Posterior cingulate gyrus (tissue), 11 donors: ENCODE data around the gene NOS2.
"Not testable (repeated sequence)": the region's sequence is repeated elsewhere in the genome, so short reads cannot be mapped to it uniquely, and the experiment has no call there.

Source experiments
- DNase-seq, 10 donors: peaks; one replicate each; pipeline versions ENCODE4 v3.0.0 to v3.0.0-alpha.2; 2020 to 2021; ENCODE audit warnings: mixed read lengths in 3 of 10
- intact Hi-C: fragments of 100-400 bp; cut with DNase I; formaldehyde crosslinking; loops from one replicate; pipeline ENCODE4 v1.15.1; 2023

Gene NOS2

DNA sequence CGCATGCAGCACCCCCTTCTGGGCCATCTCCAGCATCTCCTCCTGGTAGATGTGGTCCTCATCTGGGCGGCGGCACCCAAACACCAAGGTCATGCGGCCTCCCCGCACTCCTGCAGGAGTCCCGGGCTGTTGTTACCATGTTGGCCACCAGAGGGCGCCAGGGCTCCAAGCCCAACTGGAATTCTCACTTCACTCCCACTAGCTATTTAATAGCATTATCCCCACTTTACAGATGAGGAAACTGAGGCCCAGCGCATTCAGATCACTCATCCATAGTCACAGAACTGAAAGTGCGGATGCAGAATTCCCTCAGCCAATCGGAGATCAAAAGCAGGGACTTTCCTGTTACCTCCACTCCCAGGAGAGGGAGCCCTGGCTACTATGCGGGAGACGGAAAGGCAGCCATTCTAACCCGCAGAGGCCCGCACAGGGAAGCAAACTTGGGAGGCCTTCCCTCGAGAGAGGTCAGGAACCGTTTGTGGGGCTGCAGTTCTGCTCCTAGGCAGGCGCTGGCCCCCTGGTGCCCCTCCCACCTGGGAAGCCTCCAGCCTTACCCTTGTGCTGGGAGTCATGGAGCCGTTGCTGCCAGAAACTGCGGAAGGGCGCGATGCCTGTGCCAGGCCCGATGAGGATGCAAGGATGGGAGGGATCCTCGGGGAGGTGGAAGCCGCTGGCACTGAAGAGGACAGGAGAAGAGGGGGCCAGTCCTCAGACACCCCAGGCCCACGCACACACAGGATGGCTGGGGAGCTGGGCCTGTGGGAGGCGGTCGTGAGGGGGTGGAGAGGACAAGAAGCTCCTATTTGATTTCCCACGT lies 40.1 kb downstream of the NOS2 start:
- intact Hi-C loops, result loop anchor here (1.0 to 5.0 kb wide), 3 partner anchors 105 to 492 kb away; no protein-coding TSS in a partner anchor
- peak; percentile 47 to 93 (median 74) for DNase-seq

DNA sequence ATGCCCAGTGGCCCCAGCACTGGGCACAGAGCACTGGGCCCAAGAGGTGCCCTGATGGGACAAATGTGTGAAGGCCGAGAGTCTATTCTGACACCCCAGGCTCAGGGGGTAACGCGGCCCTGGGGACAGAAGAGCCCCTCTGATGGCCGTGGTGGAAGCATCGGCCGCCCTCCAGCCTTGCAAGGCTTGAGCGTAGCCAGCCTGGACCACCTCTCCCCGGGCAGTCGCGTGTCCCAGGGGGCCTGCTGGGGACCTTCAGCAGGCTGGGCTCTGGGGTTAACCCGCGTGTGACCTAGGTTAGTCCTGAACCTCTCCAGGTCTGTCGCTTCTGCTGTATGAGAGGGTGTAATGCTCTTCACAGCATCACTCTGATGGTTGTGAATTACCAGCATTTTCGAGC lies 40.8 kb downstream of the NOS2 start:
- intact Hi-C loops, result loop anchor here (10.0 kb wide), 1 partner anchor 155 kb away; no protein-coding TSS in a partner anchor

DNA sequence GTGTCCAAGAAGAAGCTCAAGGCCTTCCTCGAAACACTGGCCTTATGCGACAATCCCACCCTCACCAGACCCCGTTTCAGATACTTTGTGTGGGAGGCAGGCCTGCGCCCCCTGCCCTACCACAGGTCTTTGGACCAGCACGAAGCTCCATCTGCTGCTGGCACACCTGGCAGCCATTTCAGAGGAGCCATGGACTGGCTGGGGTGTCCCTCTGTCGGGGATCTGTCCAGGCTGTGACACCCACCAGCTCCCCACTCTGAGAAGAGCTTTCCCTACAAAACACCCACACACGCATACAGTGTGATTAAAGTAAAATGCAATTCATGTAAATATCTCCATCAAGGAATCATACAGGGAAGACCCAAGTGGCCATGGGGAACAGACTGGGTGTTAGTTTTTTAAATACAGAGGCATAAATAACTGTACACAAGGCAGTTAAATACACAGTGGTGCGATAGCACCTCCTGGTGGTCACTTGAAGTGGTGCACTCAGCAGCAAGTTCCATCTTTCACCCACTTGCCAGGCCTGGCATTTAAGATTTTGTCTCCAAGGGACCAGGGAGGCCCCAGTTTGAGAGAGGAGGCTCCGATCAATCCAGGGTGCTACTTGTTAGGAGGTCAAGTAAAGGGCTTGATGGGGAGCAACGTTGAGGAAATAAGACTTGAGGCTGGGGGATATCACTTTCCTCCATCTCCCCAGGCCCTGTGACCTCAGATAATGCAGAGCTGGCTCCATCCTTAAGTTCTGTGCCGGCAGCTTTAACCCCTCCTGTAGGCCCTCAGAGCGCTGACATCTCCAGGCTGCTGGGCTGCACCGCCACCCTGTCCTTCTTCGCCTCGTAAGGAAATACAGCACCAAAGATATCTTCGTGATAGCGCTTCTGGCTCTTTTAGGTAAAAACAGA lies 43.6 kb downstream of the NOS2 start:
- peak in 9 of 10 donors; percentile 40 to 92 (median 70) for DNase-seq
- intact Hi-C loops, result loop anchor here (10.0 kb wide), 1 partner anchor 152 kb away; no protein-coding TSS in a partner anchor

More for the DNA sequence above, 40.8 kb downstream of the NOS2 start:
- DNase-seq, result peak in 2 of 10 donors; percentile 45 to 58

DNA sequence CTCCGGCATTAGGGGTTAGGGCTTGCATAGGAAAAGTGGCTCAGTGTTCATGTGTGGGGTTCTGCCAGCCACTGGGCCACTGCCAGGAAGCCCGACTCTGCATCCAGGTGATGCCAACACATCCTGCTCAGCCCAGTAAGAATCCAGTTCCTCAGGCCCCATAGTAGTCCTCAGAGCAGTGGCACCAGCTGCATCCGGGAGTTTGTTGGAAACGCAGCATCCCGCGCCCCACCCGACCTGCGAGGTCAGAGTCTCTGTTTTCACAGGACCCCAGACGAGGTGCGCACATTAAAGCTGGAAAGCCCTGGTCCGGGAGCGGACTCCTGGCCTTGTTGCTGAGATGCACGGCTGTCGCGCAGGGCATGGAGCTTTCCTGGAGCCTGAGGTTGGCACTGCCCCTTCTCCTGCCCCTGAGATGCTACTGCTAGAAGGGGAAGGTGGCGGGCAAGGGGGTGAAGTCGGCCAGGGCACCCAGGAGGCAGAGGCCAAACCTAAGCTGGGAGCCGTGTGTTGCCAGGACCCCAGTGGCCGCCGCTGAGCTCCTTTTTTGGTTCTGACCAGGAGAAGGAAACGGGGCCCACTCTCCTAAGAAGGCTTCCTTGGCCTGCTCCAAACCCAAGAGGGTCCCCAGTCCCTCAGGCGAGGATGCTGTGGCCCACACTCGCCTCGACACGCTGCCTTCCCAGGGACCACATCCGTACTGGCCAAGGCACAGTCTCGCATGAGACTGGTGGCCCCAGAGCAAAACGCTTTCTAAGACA lies 44.4 kb downstream of the NOS2 start:
- intact Hi-C loops, result loop anchor here (10.0 kb wide), 1 partner anchor 151 kb away; no protein-coding TSS in a partner anchor
- DNase-seq, result peak in 1 of 10 donors; percentile 79

DNA sequence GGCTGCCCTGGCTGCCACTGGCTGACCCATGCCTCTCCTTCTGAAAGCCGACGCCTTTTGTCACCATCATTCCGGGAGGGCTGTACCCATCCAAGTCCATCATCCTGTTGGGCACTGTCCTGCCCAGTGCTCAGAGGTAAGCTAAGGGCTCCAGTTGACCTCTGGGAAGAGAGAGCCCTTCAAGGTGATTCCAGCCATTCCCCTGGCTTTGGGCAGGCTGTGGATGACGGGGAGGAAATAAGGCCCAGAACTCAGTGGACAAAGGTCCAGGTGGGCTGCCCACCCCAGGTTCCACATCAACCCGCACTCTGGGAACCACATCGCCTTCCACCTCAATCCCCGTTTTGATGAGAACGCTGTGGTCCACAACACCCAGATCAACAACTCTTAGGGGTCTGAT lies 45.8 kb downstream of the NOS2 start:
- no peak for DNase-seq
- intact Hi-C loops, result loop anchor here (10.0 kb wide), 1 partner anchor 150 kb away; no protein-coding TSS in a partner anchor

DNA sequence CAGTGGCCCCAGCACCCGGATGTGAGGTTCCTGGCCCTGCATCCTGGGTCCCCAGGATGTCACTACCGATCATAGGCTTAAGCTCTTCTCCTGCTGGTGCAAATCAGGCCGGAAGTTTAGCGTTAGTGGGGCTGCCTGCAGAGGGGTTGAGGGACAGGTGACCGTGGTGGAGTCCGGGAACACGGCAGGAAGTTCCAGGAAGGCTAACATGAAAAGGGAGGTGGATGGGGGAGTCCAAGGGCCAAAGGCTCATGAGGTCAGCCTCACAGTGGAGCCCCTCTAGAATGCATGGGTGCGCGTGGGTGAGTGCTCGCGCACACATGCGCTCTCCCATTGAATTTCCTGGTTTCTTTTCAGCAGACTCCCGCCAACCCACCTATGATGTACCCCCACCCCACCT lies 46.6 kb downstream of the NOS2 start:
- intact Hi-C loops, result loop anchor here (10.0 kb wide), 1 partner anchor 149 kb away; no protein-coding TSS in a partner anchor
- DNase-seq, result peak in 1 of 10 donors; percentile 42

DNA sequence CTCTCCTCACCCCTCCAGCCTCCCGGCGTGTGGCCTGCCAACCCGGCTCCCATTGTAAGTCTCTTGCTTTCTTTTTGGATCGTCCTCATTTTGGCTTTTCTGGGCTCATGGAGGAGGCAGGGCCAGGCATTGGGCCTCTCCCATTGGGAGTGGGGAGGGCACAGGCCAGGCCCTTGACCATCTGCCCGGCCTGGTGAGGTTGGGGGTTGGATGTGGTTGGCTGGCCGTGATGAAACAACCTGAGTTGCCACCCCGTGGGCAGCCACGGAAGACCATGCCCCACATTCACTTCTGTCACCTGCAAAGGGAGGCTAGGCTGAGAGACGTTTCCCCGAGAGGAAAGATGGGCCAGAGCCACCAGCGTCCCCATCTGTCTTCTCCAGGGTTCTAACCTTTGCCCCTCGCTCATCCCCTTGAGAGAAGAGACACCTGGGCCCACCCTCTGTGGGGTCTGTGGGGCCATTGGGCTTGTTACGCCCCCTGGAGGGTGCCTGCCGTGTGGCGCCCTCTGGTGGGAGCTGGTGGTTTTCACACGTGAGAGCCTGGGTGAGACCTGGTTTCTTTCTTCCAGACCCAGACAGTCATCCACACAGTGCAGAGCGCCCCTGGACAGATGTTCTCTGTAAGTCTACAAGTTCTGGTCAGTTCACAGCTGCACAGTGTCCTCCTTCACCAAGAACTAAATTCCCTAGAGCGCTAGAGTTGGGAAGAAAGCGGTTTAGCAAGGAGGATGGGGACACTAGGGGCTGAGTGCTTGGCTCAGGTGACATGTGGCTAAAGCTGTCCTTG lies 47.3 kb downstream of the NOS2 start:
- peak in 1 of 10 donors; percentile 30 for DNase-seq
- intact Hi-C loops, result loop anchor here (10.0 kb wide), 1 partner anchor 148 kb away; no protein-coding TSS in a partner anchor

DNA sequence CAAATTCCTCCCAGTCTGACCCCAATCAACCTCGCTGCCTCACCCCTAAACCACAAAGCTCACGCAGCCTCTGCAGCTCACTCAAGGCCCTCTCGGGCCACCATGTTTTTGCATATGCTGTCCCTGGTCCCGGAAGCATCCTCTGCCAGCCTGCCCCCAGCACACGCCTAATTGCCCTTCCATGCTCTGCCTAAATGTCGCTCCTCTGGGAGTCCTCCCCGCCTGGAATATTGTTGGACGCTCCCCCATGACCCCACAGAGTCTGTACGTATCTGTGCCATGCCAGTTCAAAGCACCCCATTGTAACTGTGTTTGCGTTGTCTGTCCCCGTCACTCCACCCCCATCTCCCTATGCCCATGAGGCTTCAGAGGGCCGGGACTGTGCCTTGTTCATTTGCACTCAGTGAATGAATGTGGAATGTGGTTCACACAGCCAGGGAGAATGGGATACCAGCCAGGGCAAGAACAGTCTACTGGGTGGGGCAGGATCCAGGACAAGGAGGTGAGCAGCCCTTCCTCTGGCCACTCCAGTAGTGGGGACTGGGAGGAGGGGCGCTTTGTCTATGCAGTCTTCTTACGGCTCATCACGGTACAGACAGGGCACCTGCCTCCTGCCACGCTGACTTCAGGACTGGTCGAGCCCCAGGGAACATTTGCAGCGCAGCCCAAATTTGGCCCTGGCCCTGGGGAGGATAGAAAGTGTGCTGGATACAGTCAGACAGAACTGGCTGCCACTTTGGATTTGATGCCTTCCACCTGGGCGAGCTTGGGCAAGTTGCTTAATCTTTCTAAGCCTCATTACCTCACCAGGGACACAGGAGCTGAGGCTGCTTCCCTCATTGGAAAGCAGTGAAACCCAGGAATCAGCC lies 48.5 kb downstream of the NOS2 start:
- peak in 1 of 10 donors; percentile 72 for DNase-seq
- intact Hi-C loops, result loop anchor here (10.0 kb wide), 1 partner anchor 147 kb away; no protein-coding TSS in a partner anchor

DNA sequence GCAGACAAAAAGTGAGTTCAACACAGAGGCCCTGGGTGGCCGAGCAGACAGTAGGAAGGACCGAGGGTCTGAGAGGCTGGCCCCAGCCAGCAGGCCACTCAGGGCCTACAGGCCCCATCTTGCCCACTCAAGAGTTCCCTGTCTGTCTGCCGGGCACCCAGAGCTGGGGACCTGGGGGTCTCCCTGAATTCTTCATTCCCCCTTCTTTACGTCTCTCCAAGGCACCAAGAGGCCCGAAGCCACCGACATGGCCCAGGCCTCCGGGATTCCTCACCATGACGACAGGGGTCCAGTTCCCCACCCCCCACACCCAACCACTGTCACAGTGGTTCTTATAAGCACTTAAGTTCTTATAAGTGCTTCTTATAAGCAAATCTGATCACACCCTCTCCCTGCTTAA lies 49.2 kb downstream of the NOS2 start:
- no peak for DNase-seq
- intact Hi-C loops, result loop anchor here (10.0 kb wide), 1 partner anchor 146 kb away; no protein-coding TSS in a partner anchor

DNA sequence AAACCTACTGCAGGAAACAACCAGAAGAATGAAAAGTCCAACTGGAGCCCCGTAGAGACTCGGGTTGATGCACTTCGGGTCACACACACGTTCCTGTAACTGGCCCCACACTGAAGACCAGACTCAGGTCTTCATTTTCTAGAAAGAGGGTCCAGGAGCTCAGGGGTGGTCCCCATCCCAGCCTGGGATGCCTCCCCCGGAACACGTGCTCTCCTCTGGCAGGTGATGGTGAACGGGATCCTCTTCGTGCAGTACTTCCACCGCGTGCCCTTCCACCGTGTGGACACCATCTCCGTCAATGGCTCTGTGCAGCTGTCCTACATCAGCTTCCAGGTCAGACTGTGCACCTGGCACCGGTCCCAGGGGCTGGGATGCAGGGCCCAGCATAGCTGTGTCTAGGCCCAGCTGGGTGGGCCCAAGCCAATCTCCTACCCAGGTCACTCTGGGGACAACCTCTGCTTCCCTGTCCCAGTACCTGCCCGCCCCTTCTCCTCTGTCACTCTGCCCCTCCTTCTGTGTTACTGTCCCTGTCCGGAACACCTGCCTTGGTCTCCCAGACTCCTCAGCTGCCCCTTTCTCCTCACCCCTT lies 50.7 kb downstream of the NOS2 start:
- intact Hi-C loops, result loop anchor here (10.0 kb wide), 1 partner anchor 145 kb away; no protein-coding TSS in a partner anchor

DNA sequence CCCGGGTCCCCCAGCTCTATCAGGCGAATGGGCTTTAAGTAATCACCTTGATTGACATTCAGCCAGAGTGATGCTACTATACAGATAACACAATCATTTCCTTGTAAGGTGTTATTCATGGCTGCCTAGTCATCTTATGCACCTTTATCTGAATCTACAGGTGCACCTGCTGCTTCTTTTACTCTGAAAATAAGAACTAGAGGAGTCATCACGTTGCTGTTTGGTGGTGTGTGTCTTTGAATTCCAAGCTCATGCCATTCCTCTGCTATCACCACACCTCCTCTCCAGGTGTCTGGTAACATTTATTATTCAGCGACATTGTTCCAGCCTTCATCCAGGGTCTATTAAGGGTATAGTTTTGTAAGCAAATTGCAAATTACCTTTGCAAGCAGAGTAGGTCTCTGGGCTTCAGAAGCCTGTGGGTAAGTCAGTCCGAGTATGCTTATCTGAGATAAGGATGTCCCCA lies 51.9 kb downstream of the NOS2 start:
- no peak for DNase-seq
- intact Hi-C loops, result no loop called here

More for the DNA sequence above, 50.7 kb downstream of the NOS2 start:
- DNase-seq, result peak in 1 of 10 donors; percentile 50

DNA sequence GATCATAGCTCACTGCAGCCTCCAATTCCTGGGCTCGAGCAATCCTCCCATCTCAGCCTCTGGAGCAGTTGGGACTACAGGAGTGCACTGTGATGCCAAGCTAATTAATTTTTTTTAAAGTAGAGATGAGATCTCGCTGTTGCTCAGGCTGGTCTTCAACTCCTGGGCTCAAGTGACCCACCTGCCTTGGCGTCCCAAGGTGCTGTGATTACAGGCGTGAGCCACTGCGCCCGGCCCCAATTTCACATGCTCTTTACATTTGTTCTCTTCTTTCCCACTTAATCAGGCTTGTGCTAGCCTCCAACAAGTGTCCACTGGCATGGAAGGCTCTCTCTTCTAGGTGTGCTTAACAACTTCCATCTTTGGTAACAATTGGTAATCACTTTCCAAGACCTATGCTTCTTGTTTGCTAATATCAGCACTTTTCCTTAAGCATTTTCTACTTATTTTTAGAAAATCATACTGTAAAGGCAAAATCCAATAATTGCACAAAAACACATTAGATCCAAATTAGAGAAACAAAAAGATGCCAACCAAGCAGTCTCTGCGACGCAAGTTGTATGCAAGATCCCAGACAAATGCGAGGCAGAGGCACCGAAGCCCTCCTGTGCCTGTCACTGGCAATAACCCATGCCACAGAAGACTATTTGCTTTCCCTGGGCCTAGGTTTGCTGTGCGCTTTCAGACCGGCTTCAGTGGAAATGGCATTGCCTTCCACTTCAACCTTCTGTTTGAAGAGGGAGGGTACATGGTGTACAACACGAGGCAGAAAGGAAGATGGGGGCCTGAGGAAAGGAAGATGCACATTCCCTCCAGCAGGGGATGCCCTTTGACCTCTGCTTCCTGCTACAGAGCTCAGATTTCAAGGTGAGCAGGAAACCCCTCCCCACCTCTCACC lies 52.6 kb downstream of the NOS2 start:
- intact Hi-C loops, result no loop called here
- DNase-seq, result peak in 1 of 10 donors; percentile 59

DNA sequence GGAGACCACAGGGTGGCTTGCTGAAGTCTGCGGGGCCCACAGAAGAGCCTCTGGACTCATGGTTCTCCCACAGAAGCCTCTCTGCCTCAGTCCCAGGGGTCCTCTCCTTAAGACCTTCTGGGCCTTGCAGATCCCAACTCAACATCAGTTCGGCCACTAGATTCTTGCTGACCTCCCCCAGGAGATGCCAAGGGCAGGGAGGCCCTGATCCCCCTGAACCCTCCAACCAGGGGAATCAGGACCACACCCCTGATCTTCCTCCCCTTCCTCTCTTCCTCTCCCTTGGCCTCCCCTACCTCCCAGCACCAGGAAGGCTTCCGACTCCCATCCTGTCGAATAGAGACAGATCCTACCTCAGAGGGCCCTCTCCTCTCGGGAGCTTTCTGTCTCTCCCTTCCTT lies 53.4 kb downstream of the NOS2 start:
- no peak for DNase-seq
- intact Hi-C loops, result no loop called here

DNA sequence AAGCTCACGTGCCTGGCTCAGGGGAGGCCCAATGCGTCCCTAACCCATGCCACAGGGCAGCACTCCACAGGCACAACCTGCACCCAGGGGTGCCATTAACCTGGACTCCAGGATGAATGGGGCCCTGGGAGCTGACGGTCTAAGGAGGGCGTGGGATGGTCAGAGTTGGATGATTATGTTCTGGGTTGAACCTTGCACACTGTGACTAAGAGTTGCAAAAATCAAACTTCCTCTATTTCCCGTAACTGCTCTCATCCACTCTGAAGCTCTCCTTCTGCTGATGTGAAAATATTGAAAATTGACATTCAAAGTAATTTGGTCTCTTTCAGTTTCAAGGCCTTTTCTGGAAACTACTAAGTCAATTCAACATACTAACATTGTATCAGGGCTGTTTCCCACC lies 54.0 kb downstream of the NOS2 start:
- intact Hi-C loops, DNase-seq: not testable (repeated sequence)

DNA sequence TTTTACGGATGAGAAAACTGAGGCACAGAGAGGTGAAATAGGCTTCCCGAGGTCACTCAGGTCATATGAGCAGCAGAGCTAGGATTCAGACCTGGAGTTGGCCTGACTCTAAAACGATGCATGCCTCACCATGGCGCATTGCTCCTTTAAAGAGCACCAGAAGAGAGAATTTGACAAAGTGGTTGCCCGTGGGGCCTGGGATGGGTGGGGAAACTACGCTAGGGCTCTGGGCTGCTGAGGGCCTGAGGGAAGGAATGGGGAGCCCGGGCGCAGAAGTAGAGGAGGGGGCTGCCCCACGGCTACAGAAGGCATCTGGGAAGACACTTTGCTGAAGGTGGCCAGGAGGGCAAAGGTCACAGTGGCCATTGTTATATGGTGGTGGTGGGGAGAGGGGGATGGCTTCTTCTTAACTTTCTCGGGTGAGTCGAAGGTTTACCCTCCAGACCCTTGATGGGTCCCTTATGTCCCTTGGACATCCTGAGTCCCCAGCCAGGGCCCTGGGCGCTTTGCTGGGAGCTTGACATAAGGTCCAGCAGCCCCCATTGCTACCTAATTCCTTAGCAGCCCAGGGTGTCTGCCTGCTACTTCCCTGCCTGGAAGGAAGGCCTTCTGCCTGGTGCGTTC lies 55.0 kb downstream of the NOS2 start:
- DNase-seq, intact Hi-C loops: not testable (repeated sequence)

DNA sequence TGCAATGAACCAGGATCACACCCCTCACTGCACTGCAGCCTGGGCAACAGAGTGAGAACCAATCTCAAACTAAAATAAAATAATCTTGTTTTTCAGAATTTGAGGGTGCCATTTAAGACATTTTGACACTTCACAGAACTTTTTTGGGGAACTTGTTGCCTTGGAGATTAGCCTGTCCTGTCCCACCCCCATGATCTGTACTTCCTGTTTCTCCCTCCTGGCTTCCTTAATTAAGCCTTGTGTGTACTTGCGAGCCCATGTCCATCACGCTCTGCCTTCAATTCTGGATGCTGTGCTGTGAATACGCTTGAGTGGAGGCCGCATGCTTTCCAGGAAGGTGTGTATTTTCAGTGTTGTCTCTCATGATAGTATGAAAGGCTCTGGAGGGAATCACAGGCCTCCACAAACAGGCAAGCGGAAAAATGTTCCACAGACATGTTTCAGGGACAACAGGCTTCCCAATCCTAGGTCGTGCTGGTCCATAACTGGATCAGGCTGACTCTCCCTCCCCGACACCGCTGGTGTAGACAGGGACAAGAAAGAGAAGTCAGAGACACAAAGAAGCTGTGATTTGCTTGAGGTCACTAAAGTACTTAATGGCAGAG lies 56.9 kb downstream of the NOS2 start:
- intact Hi-C loops, result no loop called here

More for the DNA sequence above, 56.9 kb downstream of the NOS2 start:
- no peak for DNase-seq
